DND-41 (cell line): Measurements from ENCODE around the gene SLC25A15.

Experiments used
- EZH2 ChIP-seq: IDR thresholded peaks from 3 replicates; pipeline ENCODE4 v1.6.1; 2012; ENCODE audit warnings: borderline replicate concordance, low read depth, mild to moderate bottlenecking, moderate library complexity, low read length, inconsistent platforms; ENCODE audit not compliant: severe bottlenecking
- TF ChIP-seq, protein P1 (sequence below): IDR thresholded peaks from 2 replicates; pipeline ENCODE4 v1.5.1; 2012; ENCODE audit warnings: borderline replicate concordance, low read length, moderate library complexity, mild to moderate bottlenecking; ENCODE audit not compliant: poor library complexity, severe bottlenecking; ENCODE audit errors: extremely low read depth

DNA sequence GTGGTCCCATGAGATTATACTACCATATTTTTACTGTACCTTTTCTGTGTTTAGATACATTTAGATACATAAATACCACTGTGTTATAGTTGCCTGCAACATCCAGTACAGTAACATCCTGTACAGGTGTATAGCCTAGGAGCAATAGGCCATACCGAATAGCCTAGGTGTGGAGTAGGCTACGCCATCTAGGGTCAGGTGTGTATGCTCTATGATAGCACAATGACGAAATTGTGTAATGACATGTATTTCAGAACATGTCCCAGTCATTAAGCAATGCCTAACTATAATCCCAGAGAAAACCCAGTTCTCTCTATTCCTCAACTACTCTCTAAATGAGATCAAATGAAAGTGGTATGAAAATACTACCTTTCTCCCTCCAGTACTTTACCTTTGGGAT lies 3.9 kb downstream of the SLC25A15 start:
- TF ChIP-seq, protein P1, sequence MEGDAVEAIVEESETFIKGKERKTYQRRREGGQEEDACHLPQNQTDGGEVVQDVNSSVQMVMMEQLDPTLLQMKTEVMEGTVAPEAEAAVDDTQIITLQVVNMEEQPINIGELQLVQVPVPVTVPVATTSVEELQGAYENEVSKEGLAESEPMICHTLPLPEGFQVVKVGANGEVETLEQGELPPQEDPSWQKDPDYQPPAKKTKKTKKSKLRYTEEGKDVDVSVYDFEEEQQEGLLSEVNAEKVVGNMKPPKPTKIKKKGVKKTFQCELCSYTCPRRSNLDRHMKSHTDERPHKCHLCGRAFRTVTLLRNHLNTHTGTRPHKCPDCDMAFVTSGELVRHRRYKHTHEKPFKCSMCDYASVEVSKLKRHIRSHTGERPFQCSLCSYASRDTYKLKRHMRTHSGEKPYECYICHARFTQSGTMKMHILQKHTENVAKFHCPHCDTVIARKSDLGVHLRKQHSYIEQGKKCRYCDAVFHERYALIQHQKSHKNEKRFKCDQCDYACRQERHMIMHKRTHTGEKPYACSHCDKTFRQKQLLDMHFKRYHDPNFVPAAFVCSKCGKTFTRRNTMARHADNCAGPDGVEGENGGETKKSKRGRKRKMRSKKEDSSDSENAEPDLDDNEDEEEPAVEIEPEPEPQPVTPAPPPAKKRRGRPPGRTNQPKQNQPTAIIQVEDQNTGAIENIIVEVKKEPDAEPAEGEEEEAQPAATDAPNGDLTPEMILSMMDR: no peak
- no peak for TF ChIP-seq EZH2
